Amniotic epithelial cell (primary cell): Measurements from ENCODE around the gene HOXC13.

Experiments
- DNase-seq: peaks from one replicate; pipeline ENCODE4 v3.0.0-alpha.2; 2010; ENCODE audit warnings: low read depth

The HOXC13 gene

GRCh38 chr12:53939141-53940108 is 794 bp downstream of the HOXC13 start:
- peak; percentile 42 for DNase-seq

DNA sequence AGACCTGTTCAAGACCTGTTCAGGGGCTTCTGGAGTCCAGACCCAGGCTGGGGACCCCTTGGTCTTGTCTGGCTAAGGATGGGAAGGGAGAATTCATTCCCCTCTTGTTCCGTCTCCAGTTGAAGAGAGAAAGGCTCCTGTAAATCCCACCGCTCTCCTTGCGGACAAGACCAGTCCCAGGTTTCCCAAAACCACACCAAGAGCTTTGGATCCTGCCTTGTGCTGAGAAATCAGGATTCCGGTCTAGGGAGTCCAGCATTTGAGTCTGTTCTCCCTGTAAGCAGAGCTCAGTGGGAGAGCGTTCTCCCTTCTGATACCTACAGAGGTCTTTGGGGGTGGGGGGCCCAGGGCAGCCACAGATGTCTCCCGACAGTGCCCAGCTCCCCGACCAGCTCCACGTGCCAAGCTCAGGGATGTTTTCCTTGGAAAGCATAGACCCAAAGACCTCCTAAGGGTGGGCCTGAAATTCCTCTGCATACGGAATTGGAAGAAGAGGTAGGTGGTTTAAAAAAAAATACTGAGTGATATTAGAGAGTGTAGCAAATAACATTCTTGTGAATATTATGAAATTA is 1.9 kb downstream of the HOXC13 start:
- DNase-seq: no peak

- DNase-seq: no peak
Measured at GRCh38 chr12:53941187-53941586, 2.6 kb downstream of the HOXC13 start.

DNA sequence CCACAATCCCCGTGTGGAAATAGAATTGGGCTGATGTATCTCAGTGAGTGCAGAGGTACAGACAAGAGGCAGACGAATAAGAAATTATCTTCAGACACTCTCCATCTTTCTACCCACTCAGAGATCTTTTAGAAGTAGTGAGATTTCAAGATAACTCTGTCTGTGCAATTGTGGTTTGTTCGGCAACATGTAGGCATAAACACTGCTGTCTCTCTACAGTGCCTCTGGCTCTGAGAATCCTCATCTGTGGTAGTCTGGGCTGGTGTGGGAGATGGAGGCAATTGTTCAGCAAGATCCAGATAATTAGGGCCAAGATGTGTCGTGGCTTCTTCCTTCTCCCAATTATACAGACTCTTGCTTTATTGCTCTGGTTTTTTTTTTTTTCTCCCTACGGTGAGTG is 3.1 kb downstream of the HOXC13 start:
- DNase-seq: no peak

GRCh38 chr12:53942467-53942997 is 3.9 kb downstream of the HOXC13 start:
- no peak for DNase-seq

- no peak for DNase-seq
Measured at GRCh38 chr12:53944209-53944608, 5.6 kb downstream of the HOXC13 start.

- DNase-seq: no peak
Measured at GRCh38 chr12:53944907-53945847, 6.5 kb downstream of the HOXC13 start.

DNA sequence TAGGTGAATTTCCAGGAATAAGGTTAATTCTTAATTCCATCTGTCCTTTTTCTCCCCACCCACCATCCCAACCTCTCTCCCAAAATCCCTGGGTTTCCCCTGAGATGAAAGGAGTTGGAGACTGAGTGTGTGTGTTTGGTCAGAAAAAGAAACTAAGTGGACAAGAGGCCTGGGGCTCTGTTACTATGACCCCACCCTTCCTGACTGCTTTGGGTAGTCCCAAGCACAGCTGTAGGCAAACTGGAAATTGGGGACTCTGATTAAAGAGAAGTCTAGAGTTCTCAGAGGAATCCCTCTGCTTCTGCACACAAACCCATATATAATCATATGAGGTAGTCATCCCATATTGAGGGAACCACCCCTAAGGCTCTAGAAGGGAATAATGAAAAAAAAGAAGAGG is 9.1 kb downstream of the HOXC13 start:
- DNase-seq: no peak

- DNase-seq: no peak
Measured at GRCh38 chr12:53948650-53949593, 10.3 kb downstream of the HOXC13 start.

DNA sequence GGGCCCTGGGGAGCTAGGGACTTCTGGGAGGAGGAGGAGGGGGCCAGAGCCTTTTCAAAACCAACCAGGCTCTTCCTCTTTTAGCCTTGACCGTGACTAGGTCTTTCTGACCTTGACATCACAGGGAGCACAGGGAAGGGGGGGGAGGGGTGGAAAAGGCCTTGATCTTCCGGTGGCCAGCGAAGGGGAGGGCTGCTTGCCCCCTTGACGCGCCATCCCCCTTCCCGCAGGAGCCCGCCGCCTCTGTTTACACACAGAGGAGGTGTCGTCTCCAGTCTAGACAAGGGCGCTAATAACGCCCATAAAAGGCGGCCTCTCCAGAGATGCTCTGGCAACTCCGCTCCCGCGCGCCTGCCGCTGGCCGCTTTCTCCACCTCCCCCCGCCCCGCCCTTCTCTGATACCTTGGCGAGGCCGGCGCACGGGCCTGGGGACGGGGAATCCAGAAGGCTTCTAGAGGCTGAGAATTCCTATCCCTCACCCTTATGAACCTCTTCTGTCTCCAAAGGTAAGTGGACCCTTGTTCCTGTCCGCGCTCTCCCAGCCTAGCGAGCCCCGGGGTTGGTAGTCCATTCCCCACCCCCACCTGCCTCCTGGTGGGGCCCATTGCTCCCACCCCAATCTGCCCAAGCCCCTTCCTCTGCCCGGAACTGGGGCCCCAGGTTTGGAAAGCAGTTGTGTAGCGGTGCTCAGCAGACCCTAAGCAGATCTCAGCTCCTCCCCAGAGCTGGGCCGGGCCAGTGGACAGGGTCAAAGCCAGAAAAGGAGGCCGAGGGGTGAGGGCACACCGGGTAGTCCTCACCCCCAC is 11.2 kb downstream of the HOXC13 start:
- DNase-seq: no peak

GRCh38 chr12:53950437-53950773 is 11.8 kb downstream of the HOXC13 start:
- no peak for DNase-seq

DNA sequence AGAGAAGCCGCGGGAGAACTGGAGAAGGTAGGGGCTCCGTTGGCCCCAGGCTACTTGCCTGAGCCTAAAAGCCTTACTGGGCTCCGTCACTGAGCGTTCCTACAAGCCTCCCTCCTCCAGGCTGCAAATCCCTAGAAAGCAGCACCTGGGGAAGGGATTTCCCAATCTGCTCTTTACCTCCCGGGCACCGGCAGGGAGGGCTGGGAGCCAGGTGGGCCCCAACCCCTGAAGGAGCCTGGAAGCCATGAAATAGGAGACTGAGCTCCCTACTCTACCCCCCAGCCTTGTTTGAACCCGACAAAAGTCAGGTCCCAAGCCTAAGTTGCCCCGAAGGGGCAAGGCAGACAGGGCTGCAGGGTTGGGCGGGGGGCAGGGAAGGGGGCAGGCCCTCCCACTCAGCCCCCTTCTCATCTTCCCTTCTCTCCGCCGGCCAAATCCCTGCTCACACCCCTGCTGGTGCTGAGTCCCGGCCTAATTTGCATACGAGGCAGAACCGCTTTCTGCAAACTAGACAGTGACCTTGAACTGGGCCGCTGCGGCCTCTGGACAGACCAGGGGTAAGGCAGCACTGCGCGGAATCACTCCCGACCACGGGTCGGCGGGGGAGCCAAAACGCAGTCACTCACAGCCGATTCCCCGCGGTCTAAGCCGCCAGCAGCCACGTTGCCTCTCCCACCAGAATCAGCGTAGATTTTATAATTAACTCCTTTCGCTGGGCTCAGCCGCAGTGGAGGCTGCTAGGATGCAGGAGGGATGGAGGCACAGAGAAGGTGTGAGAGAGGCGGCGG is 12.4 kb downstream of the HOXC13 start:
- no peak for DNase-seq

- DNase-seq: no peak
Measured at GRCh38 chr12:53951577-53952334, 13.1 kb downstream of the HOXC13 start.

DNA sequence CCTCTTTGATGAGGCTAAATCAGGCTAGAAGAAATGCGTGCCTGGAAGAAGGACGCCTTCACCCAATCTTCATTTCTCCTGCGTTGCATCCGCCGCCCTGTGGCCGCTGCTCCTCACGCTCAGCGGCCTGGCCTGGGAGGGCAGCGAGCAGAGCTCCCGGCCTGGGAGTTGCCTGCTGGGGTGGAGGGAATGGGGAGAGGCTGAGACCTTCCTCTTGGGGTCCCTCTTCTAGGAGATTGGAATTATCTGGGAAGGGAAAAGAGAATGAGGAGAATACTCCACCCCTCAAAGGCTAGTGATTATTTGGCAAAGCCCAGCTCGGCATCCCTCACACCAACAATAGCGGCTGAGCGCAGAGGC is 13.7 kb downstream of the HOXC13 start:
- peak; percentile 8 for DNase-seq

DNA sequence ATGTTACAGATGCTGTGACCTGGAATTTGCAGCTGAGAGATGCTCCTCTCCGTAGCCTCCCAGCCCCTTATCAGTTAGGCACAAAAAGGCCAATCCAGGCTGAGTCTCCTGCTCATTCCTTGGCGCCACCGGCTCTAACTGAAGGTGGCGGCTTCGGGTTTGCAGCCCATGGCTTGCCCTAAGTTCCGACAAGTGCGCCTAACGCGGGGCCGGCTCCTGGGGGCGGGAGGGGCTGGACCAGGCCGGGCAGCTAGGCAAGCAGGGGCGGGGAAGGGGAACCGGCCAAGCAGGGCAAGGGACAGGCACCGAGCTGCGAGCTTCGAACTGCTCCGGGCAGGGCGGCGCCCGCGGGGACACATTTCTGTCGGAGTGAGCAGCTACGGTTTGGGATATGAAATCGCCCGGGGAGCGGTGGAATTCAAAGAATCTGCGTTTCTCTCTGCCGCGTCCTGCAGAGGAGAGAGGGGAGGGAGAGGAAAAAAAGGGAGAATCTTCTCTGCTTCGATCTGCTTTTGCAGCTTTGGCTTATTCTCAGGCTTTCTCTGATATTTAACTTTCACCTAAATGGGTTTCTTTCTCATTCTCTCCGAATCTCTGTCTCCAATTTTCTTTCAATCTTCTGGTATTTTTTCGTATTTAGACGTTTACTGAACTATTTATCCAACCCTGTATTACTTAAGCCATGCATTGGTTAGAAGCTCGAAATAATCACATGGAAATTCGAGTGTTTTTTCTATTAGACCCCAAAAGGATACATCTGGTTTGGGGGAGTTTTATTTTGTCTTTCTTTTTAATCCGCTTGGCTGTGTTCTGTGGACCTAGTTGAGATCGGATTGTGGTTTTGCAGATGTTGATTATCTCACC is 14.5 kb downstream of the HOXC13 start:
- DNase-seq: no peak

DNA sequence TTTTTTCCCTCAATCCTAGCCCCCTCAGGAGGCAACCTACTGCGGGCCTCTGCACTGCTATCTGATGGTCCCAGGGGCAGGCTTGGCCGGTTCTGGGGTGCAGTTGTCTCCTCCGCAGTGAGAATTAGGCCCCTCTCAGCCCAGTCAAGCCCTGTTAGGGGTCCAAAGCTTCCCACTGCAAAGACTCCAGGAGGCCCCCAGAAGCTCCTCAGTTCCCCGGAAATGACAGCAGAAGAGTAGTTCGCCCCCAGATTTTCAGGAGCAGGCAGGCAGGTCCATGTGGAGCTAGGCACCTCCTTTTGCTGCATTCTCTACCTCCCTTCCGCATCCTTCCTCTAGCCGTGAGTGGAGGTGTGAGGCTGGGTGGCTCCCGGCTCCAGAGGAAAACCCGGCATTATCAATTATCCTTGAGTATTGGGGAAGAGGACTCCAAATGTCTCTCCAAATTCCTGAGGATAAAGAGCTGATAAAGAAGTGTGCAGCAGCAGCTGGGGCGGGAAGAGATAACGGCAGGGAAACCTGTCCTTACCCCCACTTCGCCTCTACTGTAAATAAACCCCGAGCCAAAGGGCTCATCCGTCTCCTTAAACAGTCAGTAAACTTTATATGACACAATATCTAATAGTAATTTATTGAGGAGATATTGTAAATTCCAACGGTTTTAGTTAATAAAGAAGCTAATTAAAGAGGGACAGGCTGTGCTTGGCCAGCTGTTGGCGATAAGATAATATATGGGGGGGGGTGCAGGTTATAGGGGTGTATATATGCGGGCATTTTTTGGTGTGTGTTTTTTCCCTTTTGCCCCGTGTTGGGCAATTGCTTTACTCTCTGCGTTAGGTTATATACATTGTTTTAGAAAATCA is 15.4 kb downstream of the HOXC13 start:
- no peak for DNase-seq

GRCh38 chr12:53954694-53955035 is 16.0 kb downstream of the HOXC13 start, which contains the start of gene HOXC12:
Gene HOXC12, plus strand, starts transcription at chr12:53954903. Its CDS starts 27 bp downstream, at chr12:53954930.
- no peak for DNase-seq
